ENCODE data around the gene C19orf38. TPM values are rescaled to one million over a fixed set of nuclear protein-coding genes. Genes with fewer than 3 reads are reported as not detected.
A peak's percentile ranks its signal among the peaks of the same experiment; 100 is the strongest.
"Not testable (repeated sequence)": the region's sequence is repeated elsewhere in the genome, so short reads cannot be mapped to it uniquely, and the experiment has no call there.

Gene C19orf38
- total RNA-seq, 2 donors from 2014 or later = 2.0 to 2.3 TPM

- intact Hi-C loops (cut with DNase I) = no loop called here
- DNase-seq (ENCODE audit: low spot score) = no peak
Measured at GRCh38 chr19:10819124-10820060, 28.8 kb upstream of the C19orf38 start.

- DNase-seq (ENCODE audit: low spot score) = no peak
Measured at GRCh38 chr19:10820173-10820572, 28.0 kb upstream of the C19orf38 start.

GRCh38 chr19:10823690-10824089 lies 24.5 kb upstream of the C19orf38 start:
- intact Hi-C loops (cut with DNase I) = no loop called here
- DNase-seq (ENCODE audit: low spot score) = no peak

More at GRCh38 chr19:10820173-10820572, 28.0 kb upstream of the C19orf38 start:
- intact Hi-C loops (cut with DNase I) = no loop called here

GRCh38 chr19:10826231-10826630 lies 22.0 kb upstream of the C19orf38 start:
- no peak for DNase-seq (ENCODE audit: low spot score)
- intact Hi-C loops (cut with DNase I) = no loop called here

- intact Hi-C loops (cut with DNase I) = no loop called here
- no peak for DNase-seq (ENCODE audit: low spot score)
Measured at GRCh38 chr19:10826846-10827245, 21.4 kb upstream of the C19orf38 start.

- intact Hi-C loops (cut with DNase I) = no loop called here
- DNase-seq (ENCODE audit: low spot score) = no peak
Measured at GRCh38 chr19:10828981-10829821, 19.0 kb upstream of the C19orf38 start.

GRCh38 chr19:10829967-10830366 lies 18.2 kb upstream of the C19orf38 start:
- no peak for DNase-seq (ENCODE audit: low spot score)
- intact Hi-C loops (cut with DNase I) = no loop called here

GRCh38 chr19:10830370-10830769 lies 17.8 kb upstream of the C19orf38 start:
- intact Hi-C loops (cut with DNase I) = no loop called here

GRCh38 chr19:10830931-10831779 lies 17.1 kb upstream of the C19orf38 start:
- no peak for DNase-seq (ENCODE audit: low spot score)
- intact Hi-C loops (cut with DNase I) = no loop called here

More at GRCh38 chr19:10830370-10830769, 17.8 kb upstream of the C19orf38 start:
- no peak for DNase-seq (ENCODE audit: low spot score)

GRCh38 chr19:10831987-10832938 lies 16.0 kb upstream of the C19orf38 start:
- intact Hi-C loops (cut with DNase I) = no loop called here
- no peak for DNase-seq (ENCODE audit: low spot score)

GRCh38 chr19:10832939-10833296 lies 15.3 kb upstream of the C19orf38 start:
- intact Hi-C loops (cut with DNase I) = no loop called here
- DNase-seq (ENCODE audit: low spot score) = no peak

GRCh38 chr19:10835089-10835753 lies 13.0 kb upstream of the C19orf38 start:
- intact Hi-C loops (cut with DNase I) = no loop called here
- no peak for DNase-seq (ENCODE audit: low spot score)

GRCh38 chr19:10835754-10836478 lies 12.3 kb upstream of the C19orf38 start, which contains the start of gene TMED1:
TMED1 (minus strand) TSS chr19:10836212; CDS start chr19:10836191, 21 bp downstream.
- peak; percentile 100 for DNase-seq (ENCODE audit: low spot score)
- intact Hi-C loops (cut with DNase I) = no loop called here

- intact Hi-C loops (cut with DNase I) = no loop called here
Measured at GRCh38 chr19:10836479-10837330, 11.5 kb upstream of the C19orf38 start.

GRCh38 chr19:10837649-10838048 lies 10.6 kb upstream of the C19orf38 start:
- DNase-seq (ENCODE audit: low spot score); intact Hi-C loops (cut with DNase I): not testable (repeated sequence)

More at GRCh38 chr19:10836479-10837330, 11.5 kb upstream of the C19orf38 start:
- peak; percentile 95 for DNase-seq (ENCODE audit: low spot score)

GRCh38 chr19:10838377-10838776 lies 9.8 kb upstream of the C19orf38 start:
- intact Hi-C loops (cut with DNase I) = no loop called here
- DNase-seq (ENCODE audit: low spot score) = no peak

Measured in posterior vena cava (tissue), 2 donors.